H1 (cell line): ENCODE data around the gene SLC35G2.
A peak's percentile ranks its signal among the peaks of the same experiment; 100 is the strongest.

ENCODE experiments used
- ATF2 ChIP-seq: IDR thresholded peaks from 2 replicates; pipeline ENCODE4 v1.6.1; 2012; ENCODE audit warnings: low read length, inconsistent platforms
- CEBPB ChIP-seq: IDR thresholded peaks from 2 replicates; pipeline ENCODE4 v1.6.1; 2012; ENCODE audit warnings: low read depth, low read length
- JUN ChIP-seq: IDR thresholded peaks from 2 replicates; pipeline ENCODE4 v1.6.1; 2011; ENCODE audit warnings: low read depth, mild to moderate bottlenecking, improper control_type of control experiment, low read length
- SIN3A ChIP-seq, 2 experiments: IDR thresholded peaks in 1 of 2; conservative IDR thresholded peaks in 1 of 2; 2 replicates each; pipeline ENCODE4 v1.6.1; 2011 to 2012; ENCODE audit warnings: low read length in 2 of 2, improper control_type of control experiment in 1 of 2, low read depth in 1 of 2, mild to moderate bottlenecking in 1 of 2
- SP1 ChIP-seq: IDR thresholded peaks from 2 replicates; pipeline ENCODE4 v1.6.1; 2011; ENCODE audit warnings: low read depth, low read length
- SUZ12 ChIP-seq: fragments of 200-600 bp; sonication (generic); IDR thresholded peaks from 2 replicates; pipeline ENCODE4 v1.6.1; 2012; ENCODE audit warnings: mild to moderate bottlenecking, inconsistent platforms, low read length, moderate library complexity, mixed read lengths
- TF ChIP-seq, protein P1 (sequence below), 3 experiments: IDR thresholded peaks; 1 replicate in 2 of 3; 2 replicates in 1 of 3; pipeline versions ENCODE4 v1.5.1 to v1.6.1; 2011; ENCODE audit warnings: low read length in 3 of 3, mild to moderate bottlenecking in 3 of 3, inconsistent platforms in 2 of 3, low read depth in 1 of 3, moderate library complexity in 1 of 3; ENCODE audit not compliant: insufficient read depth in 1 of 3; ENCODE audit errors: control extremely low read depth in 1 of 3

DNA sequence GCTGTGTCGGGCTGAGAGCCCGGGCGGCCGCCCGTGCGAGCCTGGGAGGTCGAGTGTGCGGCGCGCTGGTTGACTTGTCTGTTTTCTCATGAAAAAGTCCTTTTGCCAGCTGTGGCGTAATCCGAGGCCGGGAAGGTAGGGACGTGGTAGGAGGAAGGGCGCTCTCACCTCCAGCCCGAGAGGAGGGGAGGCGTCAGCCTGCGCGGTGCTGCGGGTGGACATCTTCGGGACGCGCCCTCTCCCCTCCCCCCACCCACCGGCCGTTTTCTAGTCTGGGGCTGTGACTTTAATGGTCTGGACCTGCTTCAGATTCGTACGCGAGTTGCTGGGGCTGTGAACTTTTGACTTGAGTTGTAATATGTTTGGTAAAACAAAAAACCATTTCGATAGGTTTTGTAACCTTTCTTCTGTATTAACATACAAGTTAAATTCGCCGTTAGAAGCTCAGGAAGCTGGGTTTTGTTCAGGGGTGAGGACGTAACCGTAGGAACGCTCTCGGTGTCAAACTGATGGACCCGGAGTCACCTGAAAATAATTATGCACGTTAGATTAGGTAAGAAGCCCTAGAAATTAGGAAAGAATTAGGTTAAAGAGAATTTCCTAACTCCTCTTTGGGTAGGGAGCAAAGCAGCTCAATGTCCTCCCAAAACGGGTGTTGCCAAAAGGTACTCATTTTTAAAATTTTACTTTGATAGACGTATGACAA, 43.8 kb downstream of the SLC35G2 start:
- TF ChIP-seq CEBPB (0 out of 2 replicates have a peak, but pooled peaks have one; percentile 4), SUZ12 (no peak), JUN (no peak), SP1 (no peak), ATF2 (no peak), SIN3A (conservative IDR thresholded peaks at IDR 0.05 in 1 of 2, IDR thresholded peaks at IDR 0.05 in 1 of 2; ENCODE audit: low read depth in 1 of 2, low read length in 2 of 2) (no peak)
- TF ChIP-seq, protein P1, sequence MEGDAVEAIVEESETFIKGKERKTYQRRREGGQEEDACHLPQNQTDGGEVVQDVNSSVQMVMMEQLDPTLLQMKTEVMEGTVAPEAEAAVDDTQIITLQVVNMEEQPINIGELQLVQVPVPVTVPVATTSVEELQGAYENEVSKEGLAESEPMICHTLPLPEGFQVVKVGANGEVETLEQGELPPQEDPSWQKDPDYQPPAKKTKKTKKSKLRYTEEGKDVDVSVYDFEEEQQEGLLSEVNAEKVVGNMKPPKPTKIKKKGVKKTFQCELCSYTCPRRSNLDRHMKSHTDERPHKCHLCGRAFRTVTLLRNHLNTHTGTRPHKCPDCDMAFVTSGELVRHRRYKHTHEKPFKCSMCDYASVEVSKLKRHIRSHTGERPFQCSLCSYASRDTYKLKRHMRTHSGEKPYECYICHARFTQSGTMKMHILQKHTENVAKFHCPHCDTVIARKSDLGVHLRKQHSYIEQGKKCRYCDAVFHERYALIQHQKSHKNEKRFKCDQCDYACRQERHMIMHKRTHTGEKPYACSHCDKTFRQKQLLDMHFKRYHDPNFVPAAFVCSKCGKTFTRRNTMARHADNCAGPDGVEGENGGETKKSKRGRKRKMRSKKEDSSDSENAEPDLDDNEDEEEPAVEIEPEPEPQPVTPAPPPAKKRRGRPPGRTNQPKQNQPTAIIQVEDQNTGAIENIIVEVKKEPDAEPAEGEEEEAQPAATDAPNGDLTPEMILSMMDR (IDR thresholded peaks at IDR 0.05; ENCODE audit: control extremely low read depth in 1 of 3, insufficient read depth in 1 of 3, low read depth in 1 of 3, low read length in 3 of 3) = no peak
